ENCODE data around the gene TAS2R41.

Gene TAS2R41

GRCh38 chr7:143477501-143478150, at the start of gene TAS2R41:
Gene TAS2R41 (plus strand): TSS chr7:143477873. CDS start chr7:143477873, 0 bp downstream.
- DNase-seq: no peak

- no peak for DNase-seq
Observed at GRCh38 chr7:143429770-143430698, 47.6 kb upstream of the TAS2R41 start.

GRCh38 chr7:143431109-143431508, 46.6 kb upstream of the TAS2R41 start:
- no peak for DNase-seq

- no peak for DNase-seq
Observed at GRCh38 chr7:143433759-143434158, 43.9 kb upstream of the TAS2R41 start.

- DNase-seq: no peak
Observed at GRCh38 chr7:143434660-143435059, 43.0 kb upstream of the TAS2R41 start.

- no peak for DNase-seq
Observed at GRCh38 chr7:143435266-143435665, 42.4 kb upstream of the TAS2R41 start.

GRCh38 chr7:143436325-143436946, 41.2 kb upstream of the TAS2R41 start:
- DNase-seq: no peak

GRCh38 chr7:143437578-143437977, 40.1 kb upstream of the TAS2R41 start:
- no peak for DNase-seq

- DNase-seq: no peak
Observed at GRCh38 chr7:143439866-143440265, 37.8 kb upstream of the TAS2R41 start.

- DNase-seq: no peak
Observed at GRCh38 chr7:143443153-143443552, 34.5 kb upstream of the TAS2R41 start, which contains the start of gene TAS2R60. Gene TAS2R60 (plus strand): TSS chr7:143443453. CDS start chr7:143443453, 0 bp downstream.

GRCh38 chr7:143444063-143444782, 33.5 kb upstream of the TAS2R41 start:
- no peak for DNase-seq

- DNase-seq: no peak
Observed at GRCh38 chr7:143444785-143445184, 32.9 kb upstream of the TAS2R41 start.

GRCh38 chr7:143447466-143447865, 30.2 kb upstream of the TAS2R41 start:
- DNase-seq: no peak

- DNase-seq: no peak
Observed at GRCh38 chr7:143448429-143448828, 29.2 kb upstream of the TAS2R41 start.

GRCh38 chr7:143449793-143450192, 27.9 kb upstream of the TAS2R41 start:
- DNase-seq: no peak

GRCh38 chr7:143451122-143451521, 26.6 kb upstream of the TAS2R41 start:
- no peak for DNase-seq

GRCh38 chr7:143451746-143452145, 25.9 kb upstream of the TAS2R41 start:
- DNase-seq: no peak

GRCh38 chr7:143452495-143452894, 25.2 kb upstream of the TAS2R41 start:
- no peak for DNase-seq

GRCh38 chr7:143454091-143454680, 23.5 kb upstream of the TAS2R41 start:
- DNase-seq: no peak

GRCh38 chr7:143455491-143455890, 22.2 kb upstream of the TAS2R41 start:
- no peak for DNase-seq

- DNase-seq: no peak
Observed at GRCh38 chr7:143455942-143456341, 21.7 kb upstream of the TAS2R41 start.

GRCh38 chr7:143456992-143457793, 20.5 kb upstream of the TAS2R41 start:
- no peak for DNase-seq

All from NCI-H774 (cell line).